GM18508 (cell line): ENCODE data around the gene KLF3.

Experiments
- ATAC-seq: cut with Tn5 transposase; IDR thresholded peaks from one replicate; pipeline ENCODE4 v1.9.1; 2021; ENCODE audit warnings: moderate number of reproducible peaks; ENCODE audit not compliant: insufficient read depth, unreplicated experiment

KLF3 gene

GRCh38 chr4:38692421-38692820 is 28.4 kb downstream of the KLF3 start:
- no peak for ATAC-seq

GRCh38 chr4:38693569-38693968 is 29.6 kb downstream of the KLF3 start:
- ATAC-seq: no peak

DNA sequence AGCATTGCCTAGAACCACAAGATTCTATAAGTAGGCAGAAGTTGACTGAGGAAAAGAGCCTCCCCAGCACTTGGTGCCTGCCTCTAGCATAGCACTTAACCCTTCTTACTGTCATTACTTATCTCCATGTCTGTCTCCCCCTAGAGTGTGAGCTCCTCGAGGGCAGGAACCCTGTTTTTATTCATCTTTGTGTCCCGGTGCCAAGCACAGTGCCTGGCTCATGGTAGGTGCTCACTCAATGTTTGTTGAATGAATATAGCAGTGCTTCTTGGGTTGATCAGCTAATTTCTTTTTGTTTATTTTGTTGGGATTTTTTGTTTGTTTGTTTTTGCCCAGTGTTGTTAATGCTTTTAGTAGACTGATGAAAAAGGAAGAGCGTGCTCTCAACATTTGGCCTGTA is 30.3 kb downstream of the KLF3 start:
- no peak for ATAC-seq

DNA sequence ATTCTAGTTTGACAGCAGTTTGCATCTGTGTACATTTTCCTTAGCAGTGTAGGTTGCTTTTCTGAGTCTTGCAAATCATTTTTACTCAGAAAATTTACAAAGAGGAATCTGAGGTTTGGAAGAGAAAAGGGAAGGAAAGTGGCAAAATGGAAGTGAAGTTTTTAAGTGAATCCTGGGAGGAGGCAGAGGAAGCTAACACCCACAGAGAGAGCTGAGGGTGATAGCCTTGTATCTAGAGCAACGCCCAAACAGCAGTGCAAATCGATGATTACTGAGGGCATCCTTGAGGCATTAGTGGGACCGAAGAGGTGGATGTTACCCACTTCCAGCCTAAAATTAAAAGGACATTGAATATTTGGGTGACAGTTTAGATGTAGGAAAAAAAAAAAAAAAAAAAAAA is 31.8 kb downstream of the KLF3 start:
- ATAC-seq: no peak

DNA sequence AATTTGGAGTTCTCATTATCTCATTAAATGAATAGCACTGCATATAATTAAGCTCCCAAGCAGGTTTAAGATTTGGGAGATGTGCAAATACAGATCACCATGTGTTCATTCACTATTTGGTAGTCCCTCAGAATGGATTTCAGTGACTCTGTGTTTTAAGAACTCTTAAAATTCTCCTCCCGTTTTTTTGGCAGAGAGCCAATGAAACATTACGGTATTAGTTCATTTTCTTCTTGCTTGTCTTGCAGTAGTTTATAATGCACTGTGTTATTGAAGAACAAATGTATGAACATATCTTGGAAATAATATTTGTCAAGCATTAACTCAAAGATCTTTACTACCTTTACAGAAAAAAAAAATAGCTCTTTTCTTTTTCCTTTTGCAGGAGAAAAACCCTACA is 32.7 kb downstream of the KLF3 start:
- ATAC-seq: no peak

GRCh38 chr4:38698176-38698575 is 34.2 kb downstream of the KLF3 start:
- ATAC-seq: no peak

GRCh38 chr4:38699112-38699511 is 35.1 kb downstream of the KLF3 start:
- no peak for ATAC-seq

DNA sequence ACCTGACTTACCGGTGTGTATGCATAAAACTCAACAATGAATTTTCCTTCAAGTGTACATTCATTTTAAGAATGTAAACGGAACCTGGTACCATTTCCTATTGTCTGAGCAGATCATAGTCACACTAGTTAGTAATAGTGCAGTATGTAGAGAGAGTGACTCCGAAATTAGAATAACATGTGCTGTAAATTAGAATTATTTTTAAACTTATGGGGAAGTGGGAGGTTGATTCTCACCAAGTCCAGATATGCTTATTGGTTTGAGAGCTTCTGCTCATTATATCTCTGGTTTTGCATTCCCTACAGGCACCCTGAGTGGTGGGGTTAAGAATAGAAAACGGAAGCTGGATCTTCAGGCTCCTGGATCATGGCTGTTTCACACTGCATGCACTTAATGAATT is 39.6 kb downstream of the KLF3 start:
- ATAC-seq: no peak

GRCh38 chr4:38704622-38705154 is 40.7 kb downstream of the KLF3 start:
- no peak for ATAC-seq

DNA sequence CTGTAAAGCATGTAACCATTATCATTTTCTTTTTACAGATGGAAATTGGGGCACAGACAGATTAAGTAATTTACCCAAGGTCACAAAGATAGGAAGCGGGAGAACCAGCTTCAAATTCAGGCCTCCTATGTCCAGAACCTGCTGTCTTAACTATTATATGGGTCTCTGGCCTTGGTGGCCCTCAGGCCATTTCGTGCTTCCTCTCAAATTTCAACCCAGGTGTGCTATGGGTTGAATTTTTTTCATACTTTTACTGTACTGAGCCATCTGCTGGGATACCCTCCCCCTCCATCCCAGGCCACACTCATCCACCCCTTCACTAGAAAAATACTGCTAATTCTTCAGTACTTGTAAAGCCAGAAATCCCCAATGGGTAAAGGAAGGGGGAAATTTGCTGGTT is 42.3 kb downstream of the KLF3 start:
- no peak for ATAC-seq

DNA sequence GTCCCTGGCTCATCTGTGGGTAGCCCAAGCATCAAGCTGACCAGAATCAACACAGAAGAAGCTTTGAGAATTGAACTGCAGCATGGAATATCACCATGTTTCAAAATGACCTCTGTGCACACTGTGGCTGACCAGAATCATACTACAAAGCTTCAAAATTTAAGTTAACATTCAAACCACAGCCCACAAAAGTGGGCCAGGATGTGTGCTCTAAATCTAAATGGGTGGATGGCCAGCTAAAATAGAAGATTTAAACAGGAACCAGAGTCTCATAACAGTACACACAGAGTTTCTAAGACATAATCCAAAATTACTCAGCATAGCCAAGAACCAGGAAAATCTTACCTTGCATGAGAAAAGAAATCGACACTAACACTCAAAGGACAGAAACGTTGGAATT is 46.1 kb downstream of the KLF3 start:
- peak; percentile 53 for ATAC-seq

DNA sequence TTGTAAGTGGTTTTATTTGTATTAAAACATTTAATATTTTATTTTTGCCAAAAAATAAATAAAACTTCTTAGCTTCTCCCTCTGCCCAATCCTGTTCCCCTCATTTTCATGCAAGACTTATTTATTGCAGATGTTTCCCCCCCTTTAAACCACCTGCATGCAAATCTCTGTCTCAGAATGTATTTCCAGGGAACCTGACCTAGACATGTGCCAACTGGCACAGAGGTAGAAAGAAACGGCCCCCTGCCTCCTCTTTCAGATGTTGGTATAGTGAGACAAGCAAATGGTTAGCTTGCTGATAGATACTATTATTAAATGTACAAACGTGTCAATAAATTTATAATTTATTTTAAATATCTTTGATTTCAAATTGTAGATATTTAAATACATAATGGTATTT is 47.1 kb downstream of the KLF3 start:
- ATAC-seq: no peak

GRCh38 chr4:38715050-38715449 is 51.1 kb downstream of the KLF3 start:
- no peak for ATAC-seq

- no peak for ATAC-seq
Measured at GRCh38 chr4:38716256-38716655, 52.3 kb downstream of the KLF3 start.

- ATAC-seq: no peak
Measured at GRCh38 chr4:38717604-38718003, 53.6 kb downstream of the KLF3 start.

- no peak for ATAC-seq
Measured at GRCh38 chr4:38723114-38723513, 59.1 kb downstream of the KLF3 start.

GRCh38 chr4:38723726-38724474 is 59.9 kb downstream of the KLF3 start:
- no peak for ATAC-seq

- ATAC-seq: no peak
Measured at GRCh38 chr4:38724475-38724808, 60.4 kb downstream of the KLF3 start.

- no peak for ATAC-seq
Measured at GRCh38 chr4:38728631-38729141, 64.7 kb downstream of the KLF3 start.

DNA sequence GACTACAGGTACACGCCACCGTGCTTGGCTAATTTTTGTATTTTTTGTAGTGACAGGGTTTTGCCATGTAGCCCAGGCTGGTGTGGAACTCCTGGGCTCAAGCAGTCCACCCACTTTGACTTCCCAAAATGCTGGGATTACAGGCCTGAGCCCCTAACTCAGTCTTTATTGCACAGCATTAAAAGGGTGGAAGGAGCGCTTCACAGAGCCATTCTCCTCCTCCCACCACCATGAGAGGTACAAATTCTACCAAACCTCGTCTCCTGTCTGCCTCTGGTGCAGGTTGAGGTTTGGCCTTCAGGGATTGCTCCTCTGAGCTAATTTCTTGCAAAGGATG is 66.5 kb downstream of the KLF3 start:
- no peak for ATAC-seq

DNA sequence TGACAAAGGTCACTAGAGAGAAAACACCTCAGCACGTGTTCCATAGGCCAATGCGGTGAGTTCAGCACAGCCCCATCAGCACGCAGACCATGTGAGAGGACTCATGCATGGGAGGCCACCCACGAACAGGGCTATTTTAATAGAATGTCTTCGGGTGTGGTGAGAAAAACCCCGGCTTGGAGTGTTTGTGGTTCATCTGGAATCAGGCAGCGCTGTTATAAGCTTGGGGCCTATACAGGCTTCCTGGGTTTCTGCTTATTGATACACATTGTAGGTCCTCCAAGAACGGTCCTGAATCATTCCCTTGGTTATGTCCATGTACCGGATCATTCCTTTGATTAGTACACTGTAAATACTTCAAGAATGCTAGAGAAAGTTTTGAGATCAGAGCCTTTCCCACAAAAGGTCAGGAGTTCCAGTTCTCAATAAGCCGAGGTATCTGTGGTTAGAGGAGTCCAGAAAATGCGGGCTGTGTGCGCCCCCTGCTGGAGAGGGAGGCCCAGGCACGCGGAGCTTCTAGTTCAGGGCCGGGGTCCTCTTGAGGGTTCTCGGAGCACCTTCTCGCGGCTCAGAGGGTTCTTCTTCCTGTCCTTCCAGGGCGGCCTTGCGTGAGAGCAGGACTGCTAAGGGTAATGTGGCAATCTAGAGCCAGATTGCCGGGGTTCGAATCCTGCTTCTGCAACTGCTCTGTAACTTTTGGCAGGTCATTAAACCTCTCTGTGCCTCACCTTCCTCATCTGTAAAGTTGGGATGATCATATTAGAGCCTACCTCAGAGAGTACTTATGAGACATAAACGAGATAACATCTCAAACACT is 67.0 kb downstream of the KLF3 start:
- ATAC-seq: peak; percentile 70

DNA sequence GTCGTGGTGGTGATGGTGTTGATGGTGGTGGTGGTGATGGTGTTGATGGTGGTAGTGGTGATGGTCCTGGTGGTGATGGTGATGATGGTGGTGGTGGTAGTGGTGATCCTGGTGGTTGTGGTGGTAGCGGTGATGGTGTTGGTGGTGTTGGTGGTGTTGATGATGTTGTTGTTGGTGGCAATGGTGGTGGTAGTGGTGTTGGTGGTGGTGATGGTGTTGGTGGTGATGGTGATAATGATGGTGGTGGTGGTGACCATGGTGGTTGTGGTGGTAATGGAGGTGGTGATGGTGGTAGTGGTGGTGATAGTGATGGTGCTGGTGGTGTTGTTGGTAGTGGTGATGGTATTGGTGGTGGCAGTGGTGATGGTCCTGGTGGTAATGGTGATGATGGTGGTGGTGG is 69.7 kb downstream of the KLF3 start:
- ATAC-seq: no peak
